ENCODE results near the gene HNRNPH1.

- no peak for TF ChIP-seq POLR2A (IDR thresholded peaks at IDR 0.05)
- TF ChIP-seq, protein P1, sequence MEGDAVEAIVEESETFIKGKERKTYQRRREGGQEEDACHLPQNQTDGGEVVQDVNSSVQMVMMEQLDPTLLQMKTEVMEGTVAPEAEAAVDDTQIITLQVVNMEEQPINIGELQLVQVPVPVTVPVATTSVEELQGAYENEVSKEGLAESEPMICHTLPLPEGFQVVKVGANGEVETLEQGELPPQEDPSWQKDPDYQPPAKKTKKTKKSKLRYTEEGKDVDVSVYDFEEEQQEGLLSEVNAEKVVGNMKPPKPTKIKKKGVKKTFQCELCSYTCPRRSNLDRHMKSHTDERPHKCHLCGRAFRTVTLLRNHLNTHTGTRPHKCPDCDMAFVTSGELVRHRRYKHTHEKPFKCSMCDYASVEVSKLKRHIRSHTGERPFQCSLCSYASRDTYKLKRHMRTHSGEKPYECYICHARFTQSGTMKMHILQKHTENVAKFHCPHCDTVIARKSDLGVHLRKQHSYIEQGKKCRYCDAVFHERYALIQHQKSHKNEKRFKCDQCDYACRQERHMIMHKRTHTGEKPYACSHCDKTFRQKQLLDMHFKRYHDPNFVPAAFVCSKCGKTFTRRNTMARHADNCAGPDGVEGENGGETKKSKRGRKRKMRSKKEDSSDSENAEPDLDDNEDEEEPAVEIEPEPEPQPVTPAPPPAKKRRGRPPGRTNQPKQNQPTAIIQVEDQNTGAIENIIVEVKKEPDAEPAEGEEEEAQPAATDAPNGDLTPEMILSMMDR (IDR thresholded peaks at IDR 0.05): no peak
Measured at GRCh38 chr5:179620293-179620692, 3.2 kb downstream of the HNRNPH1 start.
